ENCODE results near the gene GDA. TPM values are rescaled to one million over a fixed set of nuclear protein-coding genes. Genes with fewer than 3 reads are reported as not detected.

Gene GDA
- total and polyA plus RNA-seq, 2 experiments from 2014 or later = not detected

GRCh38 chr9:72254901-72255545 is 105.8 kb downstream of the GDA start:
- 24 to 29% methylated on average over 3 of the region's 3 CpGs for WGBS, 2 experiments (ENCODE audit: low coverage in 1 of 2, low lambda C conversion rate in 2 of 2, missing lambda C conversion rate in 2 of 2)
- Histone ChIP-seq H3K36me3 (ENCODE audit: low read depth) (no peaks in the 10 kb centered on the region), H3K27ac (no peak overlapping the region), H3K9ac (no peak overlapping the region), H2AFZ (no peak overlapping the region), H3K4me3 (no peak overlapping the region), H3K4me1 (ENCODE audit: insufficient read depth) (no peaks in the 10 kb centered on the region), H3K79me2 (ENCODE audit: insufficient read depth) (no peaks in the 10 kb centered on the region), H3K27me3 (replicated peaks; ENCODE audit: insufficient read depth) (peaks cover 15% of the 10 kb centered on the region), H3K9me3 (ENCODE audit: low read depth) (no peaks in the 10 kb centered on the region), H3K4me2 (ENCODE audit: unreplicated experiment) (no peak overlapping the region), H3K9me2 (ENCODE audit: insufficient read depth) (no peaks in the 10 kb centered on the region), H4K20me1 (ENCODE audit: insufficient read depth) (no peaks in the 10 kb centered on the region), H3F3A (ENCODE audit: insufficient read depth) (no peaks in the 10 kb centered on the region)
- in situ Hi-C loops (cut with MboI) = loop anchor here (25.0 kb wide), 1 partner anchor 443 kb away; no protein-coding TSS in a partner anchor
- TF ChIP-seq EZH2phosphoT487 (IDR thresholded peaks at IDR 0.05; ENCODE audit: insufficient read depth, low read depth) (no peak), EZH2 (IDR thresholded peaks at IDR 0.05; ENCODE audit: insufficient read depth, poor library complexity, severe bottlenecking) (no peak)
- DNase-seq = no peak

GRCh38 chr9:72255569-72255968 is 106.3 kb downstream of the GDA start:
- Histone ChIP-seq H3K36me3 (ENCODE audit: low read depth) (no peaks in the 10 kb centered on the region), H2AFZ (no peak overlapping the region), H3K27me3 (replicated peaks; ENCODE audit: insufficient read depth) (peaks cover 16% of the 10 kb centered on the region), H3F3A (ENCODE audit: insufficient read depth) (no peaks in the 10 kb centered on the region), H3K79me2 (ENCODE audit: insufficient read depth) (no peaks in the 10 kb centered on the region), H3K9me3 (ENCODE audit: low read depth) (no peaks in the 10 kb centered on the region), H3K9ac (no peak overlapping the region), H4K20me1 (ENCODE audit: insufficient read depth) (no peaks in the 10 kb centered on the region), H3K4me3 (no peak overlapping the region), H3K27ac (no peak overlapping the region), H3K9me2 (ENCODE audit: insufficient read depth) (no peaks in the 10 kb centered on the region), H3K4me1 (ENCODE audit: insufficient read depth) (no peaks in the 10 kb centered on the region), H3K4me2 (ENCODE audit: unreplicated experiment) (no peak overlapping the region)
- 47 to 55% methylated on average over 4 of the region's 4 CpGs for WGBS, 2 experiments (ENCODE audit: low coverage in 1 of 2, low lambda C conversion rate in 2 of 2, missing lambda C conversion rate in 2 of 2)
- DNase-seq = no peak
- TF ChIP-seq EZH2phosphoT487 (IDR thresholded peaks at IDR 0.05; ENCODE audit: insufficient read depth, low read depth) (no peak), EZH2 (IDR thresholded peaks at IDR 0.05; ENCODE audit: insufficient read depth, poor library complexity, severe bottlenecking) (no peak)
- in situ Hi-C loops (cut with MboI) = loop anchor here (25.0 kb wide), 1 partner anchor 443 kb away; no protein-coding TSS in a partner anchor

- no peaks in the 10 kb centered on the region for H3K9me2 ChIP-seq (ENCODE audit: insufficient read depth)
- in situ Hi-C loops (cut with MboI) = loop anchor here (25.0 kb wide), 1 partner anchor 445 kb away; no protein-coding TSS in a partner anchor
- 62 to 73% methylated on average over 6 of the region's 6 CpGs for WGBS, 2 experiments (ENCODE audit: low coverage in 1 of 2, low lambda C conversion rate in 2 of 2, missing lambda C conversion rate in 2 of 2)
- H2AFZ ChIP-seq = no peak overlapping the region
- no peak for TF ChIP-seq EZH2phosphoT487 (IDR thresholded peaks at IDR 0.05; ENCODE audit: insufficient read depth, low read depth)
- TF ChIP-seq EZH2 (IDR thresholded peaks at IDR 0.05; ENCODE audit: insufficient read depth, poor library complexity, severe bottlenecking) = no peak
- no peak overlapping the region for H3K4me2 ChIP-seq (ENCODE audit: unreplicated experiment)
- DNase-seq = no peak
- H3K4me1 ChIP-seq (ENCODE audit: insufficient read depth) = no peaks in the 10 kb centered on the region
- H4K20me1 ChIP-seq (ENCODE audit: insufficient read depth) = no peaks in the 10 kb centered on the region
- H3F3A ChIP-seq (ENCODE audit: insufficient read depth) = no peaks in the 10 kb centered on the region
- no peak overlapping the region for H3K4me3 ChIP-seq
- H3K27me3 ChIP-seq (replicated peaks; ENCODE audit: insufficient read depth) = peaks cover 23% of the 10 kb centered on the region
- H3K9me3 ChIP-seq (ENCODE audit: low read depth) = no peaks in the 10 kb centered on the region
- no peaks in the 10 kb centered on the region for H3K79me2 ChIP-seq (ENCODE audit: insufficient read depth)
- no peak overlapping the region for H3K9ac ChIP-seq
- no peak overlapping the region for H3K27ac ChIP-seq
- H3K36me3 ChIP-seq (ENCODE audit: low read depth) = no peaks in the 10 kb centered on the region
These were observed 107.7 kb downstream of the GDA start for GRCh38 chr9:72256931-72257330.

GRCh38 chr9:72257814-72258213 is 108.6 kb downstream of the GDA start:
- Histone ChIP-seq H3K4me1 (ENCODE audit: insufficient read depth) (no peaks in the 10 kb centered on the region), H3K9me3 (ENCODE audit: low read depth) (no peaks in the 10 kb centered on the region), H3K79me2 (ENCODE audit: insufficient read depth) (no peaks in the 10 kb centered on the region), H3F3A (ENCODE audit: insufficient read depth) (no peaks in the 10 kb centered on the region), H3K36me3 (ENCODE audit: low read depth) (no peaks in the 10 kb centered on the region), H3K4me2 (ENCODE audit: unreplicated experiment) (no peak overlapping the region), H3K9me2 (ENCODE audit: insufficient read depth) (no peaks in the 10 kb centered on the region), H4K20me1 (ENCODE audit: insufficient read depth) (no peaks in the 10 kb centered on the region), H3K4me3 (no peak overlapping the region), H3K27me3 (replicated peaks; ENCODE audit: insufficient read depth) (peaks cover 16% of the 10 kb centered on the region), H3K9ac (no peak overlapping the region), H3K27ac (no peak overlapping the region), H2AFZ (no peak overlapping the region)
- 29 to 37% methylated on average over 3 of the region's 3 CpGs for WGBS, 2 experiments (ENCODE audit: low coverage in 1 of 2, low lambda C conversion rate in 2 of 2, missing lambda C conversion rate in 2 of 2)
- TF ChIP-seq EZH2phosphoT487 (IDR thresholded peaks at IDR 0.05; ENCODE audit: insufficient read depth, low read depth) (no peak), EZH2 (IDR thresholded peaks at IDR 0.05; ENCODE audit: insufficient read depth, poor library complexity, severe bottlenecking) (no peak)
- peak; percentile 19 for DNase-seq
- in situ Hi-C loops (cut with MboI) = loop anchor here (25.0 kb wide), 1 partner anchor 446 kb away; no protein-coding TSS in a partner anchor

Data from GM23248 (cell line).